ENCODE data around the gene OIT3.

DNA sequence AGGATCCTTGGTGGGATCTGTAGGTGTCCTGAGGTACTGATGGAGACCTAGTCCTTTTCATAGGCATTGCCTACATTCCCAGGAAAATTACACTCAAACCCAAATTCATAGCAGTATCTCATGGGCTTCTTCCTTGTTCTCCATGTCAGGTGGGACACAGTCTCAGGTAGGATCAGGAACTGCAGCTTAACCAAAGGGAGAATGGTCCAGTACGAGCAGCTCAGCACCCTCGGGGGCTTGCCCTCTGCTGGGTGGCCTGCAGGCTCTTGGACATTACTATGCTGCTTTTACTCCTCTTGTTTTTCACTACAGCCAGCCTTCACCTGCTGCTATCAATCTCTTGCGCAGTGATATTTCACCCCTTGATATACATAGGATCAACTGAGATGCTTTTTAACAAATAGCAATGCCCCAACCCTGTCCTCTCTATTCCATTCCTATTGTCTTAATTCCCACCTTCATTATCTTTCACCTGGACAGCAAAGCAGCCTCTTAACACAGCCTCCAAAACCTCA is 32.5 kb downstream of the OIT3 start:
- TF ChIP-seq, protein P1, sequence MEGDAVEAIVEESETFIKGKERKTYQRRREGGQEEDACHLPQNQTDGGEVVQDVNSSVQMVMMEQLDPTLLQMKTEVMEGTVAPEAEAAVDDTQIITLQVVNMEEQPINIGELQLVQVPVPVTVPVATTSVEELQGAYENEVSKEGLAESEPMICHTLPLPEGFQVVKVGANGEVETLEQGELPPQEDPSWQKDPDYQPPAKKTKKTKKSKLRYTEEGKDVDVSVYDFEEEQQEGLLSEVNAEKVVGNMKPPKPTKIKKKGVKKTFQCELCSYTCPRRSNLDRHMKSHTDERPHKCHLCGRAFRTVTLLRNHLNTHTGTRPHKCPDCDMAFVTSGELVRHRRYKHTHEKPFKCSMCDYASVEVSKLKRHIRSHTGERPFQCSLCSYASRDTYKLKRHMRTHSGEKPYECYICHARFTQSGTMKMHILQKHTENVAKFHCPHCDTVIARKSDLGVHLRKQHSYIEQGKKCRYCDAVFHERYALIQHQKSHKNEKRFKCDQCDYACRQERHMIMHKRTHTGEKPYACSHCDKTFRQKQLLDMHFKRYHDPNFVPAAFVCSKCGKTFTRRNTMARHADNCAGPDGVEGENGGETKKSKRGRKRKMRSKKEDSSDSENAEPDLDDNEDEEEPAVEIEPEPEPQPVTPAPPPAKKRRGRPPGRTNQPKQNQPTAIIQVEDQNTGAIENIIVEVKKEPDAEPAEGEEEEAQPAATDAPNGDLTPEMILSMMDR (IDR thresholded peaks at IDR 0.05) = no peak
- no peak for TF ChIP-seq POLR2AphosphoS5 (IDR thresholded peaks at IDR 0.05; ENCODE audit: low read depth, low read length)
- TF ChIP-seq, protein P2, sequence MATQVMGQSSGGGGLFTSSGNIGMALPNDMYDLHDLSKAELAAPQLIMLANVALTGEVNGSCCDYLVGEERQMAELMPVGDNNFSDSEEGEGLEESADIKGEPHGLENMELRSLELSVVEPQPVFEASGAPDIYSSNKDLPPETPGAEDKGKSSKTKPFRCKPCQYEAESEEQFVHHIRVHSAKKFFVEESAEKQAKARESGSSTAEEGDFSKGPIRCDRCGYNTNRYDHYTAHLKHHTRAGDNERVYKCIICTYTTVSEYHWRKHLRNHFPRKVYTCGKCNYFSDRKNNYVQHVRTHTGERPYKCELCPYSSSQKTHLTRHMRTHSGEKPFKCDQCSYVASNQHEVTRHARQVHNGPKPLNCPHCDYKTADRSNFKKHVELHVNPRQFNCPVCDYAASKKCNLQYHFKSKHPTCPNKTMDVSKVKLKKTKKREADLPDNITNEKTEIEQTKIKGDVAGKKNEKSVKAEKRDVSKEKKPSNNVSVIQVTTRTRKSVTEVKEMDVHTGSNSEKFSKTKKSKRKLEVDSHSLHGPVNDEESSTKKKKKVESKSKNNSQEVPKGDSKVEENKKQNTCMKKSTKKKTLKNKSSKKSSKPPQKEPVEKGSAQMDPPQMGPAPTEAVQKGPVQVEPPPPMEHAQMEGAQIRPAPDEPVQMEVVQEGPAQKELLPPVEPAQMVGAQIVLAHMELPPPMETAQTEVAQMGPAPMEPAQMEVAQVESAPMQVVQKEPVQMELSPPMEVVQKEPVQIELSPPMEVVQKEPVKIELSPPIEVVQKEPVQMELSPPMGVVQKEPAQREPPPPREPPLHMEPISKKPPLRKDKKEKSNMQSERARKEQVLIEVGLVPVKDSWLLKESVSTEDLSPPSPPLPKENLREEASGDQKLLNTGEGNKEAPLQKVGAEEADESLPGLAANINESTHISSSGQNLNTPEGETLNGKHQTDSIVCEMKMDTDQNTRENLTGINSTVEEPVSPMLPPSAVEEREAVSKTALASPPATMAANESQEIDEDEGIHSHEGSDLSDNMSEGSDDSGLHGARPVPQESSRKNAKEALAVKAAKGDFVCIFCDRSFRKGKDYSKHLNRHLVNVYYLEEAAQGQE (IDR thresholded peaks at IDR 0.05; ENCODE audit: insufficient read depth in 1 of 2, low read depth in 2 of 2, low read length in 1 of 2) = no peak
- no peak for TF ChIP-seq TCF7L2 (IDR thresholded peaks at IDR 0.05; ENCODE audit: low read depth, low read length)
- no peak for TF ChIP-seq SIN3A (IDR thresholded peaks at IDR 0.05; ENCODE audit: borderline replicate concordance, insufficient read depth, low read depth, low read length)
